ENCODE measurements around the gene GAL3ST3. TPM values are rescaled to one million over a fixed set of nuclear protein-coding genes. Genes with fewer than 3 reads are reported as not detected.
A peak's percentile ranks its signal among the peaks of the same experiment; 100 is the strongest.

The GAL3ST3 gene
- total RNA-seq, 2 donors from 2014 or later: not detected

GRCh38 chr11:66076561-66076960 lies 27.6 kb upstream of the GAL3ST3 start:
- Mint-ChIP-seq H3K27ac (peak overlapping the region; percentile 96), H3K4me1 (peaks cover 59% of the 10 kb centered on the region), H3K4me3 (no peak overlapping the region)

GRCh38 chr11:66075273-66075672 lies 26.3 kb upstream of the GAL3ST3 start:
- H3K4me3 Mint-ChIP-seq: no peak overlapping the region
- DNase-seq (no peak), ATAC-seq (no peak)
- peaks cover 55% of the 10 kb centered on the region for H3K4me1 Mint-ChIP-seq
- H3K27me3 Mint-ChIP-seq: no peaks in the 10 kb centered on the region
- H3K27ac Mint-ChIP-seq: no peak overlapping the region
- peaks cover 10% of the 10 kb centered on the region for H3K36me3 Mint-ChIP-seq (ENCODE audit: low read depth)
- H3K9me3 ChIP-seq (ENCODE audit: control insufficient read depth, low read length, poor library complexity, severe bottlenecking): no peaks in the 10 kb centered on the region

More at GRCh38 chr11:66076561-66076960, 27.6 kb upstream of the GAL3ST3 start:
- no peak for DNase-seq
- Mint-ChIP-seq H3K36me3 (ENCODE audit: low read depth) (peaks cover 8% of the 10 kb centered on the region), H3K27me3 (no peaks in the 10 kb centered on the region)
- H3K9me3 ChIP-seq (ENCODE audit: control insufficient read depth, low read length, poor library complexity, severe bottlenecking): no peaks in the 10 kb centered on the region
- no peak for ATAC-seq

- no peaks in the 10 kb centered on the region for H3K9me3 ChIP-seq (ENCODE audit: control insufficient read depth, low read length, poor library complexity, severe bottlenecking)
- Mint-ChIP-seq H3K27ac (peak overlapping the region; percentile 92), H3K4me3 (no peak overlapping the region), H3K4me1 (peaks cover 49% of the 10 kb centered on the region), H3K36me3 (ENCODE audit: low read depth) (peaks cover 10% of the 10 kb centered on the region), H3K27me3 (no peaks in the 10 kb centered on the region)
- ATAC-seq (no peak), DNase-seq (no peak)
Measured at GRCh38 chr11:66073669-66074068, 24.7 kb upstream of the GAL3ST3 start.

- no peak for ATAC-seq
- H3K27ac Mint-ChIP-seq: peak overlapping the region; percentile 92
- DNase-seq: no peak
- peaks cover 47% of the 10 kb centered on the region for H3K4me1 Mint-ChIP-seq
- peaks cover 8% of the 10 kb centered on the region for H3K36me3 Mint-ChIP-seq (ENCODE audit: low read depth)
- H3K27me3 Mint-ChIP-seq: no peaks in the 10 kb centered on the region
- peak overlapping the region; percentile 96 for H3K4me3 Mint-ChIP-seq
- H3K9me3 ChIP-seq (ENCODE audit: control insufficient read depth, low read length, poor library complexity, severe bottlenecking): no peaks in the 10 kb centered on the region
Measured at GRCh38 chr11:66072518-66072917, 23.6 kb upstream of the GAL3ST3 start.

GRCh38 chr11:66072081-66072480 lies 23.1 kb upstream of the GAL3ST3 start:
- Mint-ChIP-seq H3K27ac (peak overlapping the region; percentile 92), H3K27me3 (no peaks in the 10 kb centered on the region), H3K4me1 (peaks cover 49% of the 10 kb centered on the region), H3K4me3 (peak overlapping the region; percentile 96), H3K36me3 (ENCODE audit: low read depth) (peaks cover 11% of the 10 kb centered on the region)
- ATAC-seq (no peak), DNase-seq (no peak)
- no peaks in the 10 kb centered on the region for H3K9me3 ChIP-seq (ENCODE audit: control insufficient read depth, low read length, poor library complexity, severe bottlenecking)

DNA sequence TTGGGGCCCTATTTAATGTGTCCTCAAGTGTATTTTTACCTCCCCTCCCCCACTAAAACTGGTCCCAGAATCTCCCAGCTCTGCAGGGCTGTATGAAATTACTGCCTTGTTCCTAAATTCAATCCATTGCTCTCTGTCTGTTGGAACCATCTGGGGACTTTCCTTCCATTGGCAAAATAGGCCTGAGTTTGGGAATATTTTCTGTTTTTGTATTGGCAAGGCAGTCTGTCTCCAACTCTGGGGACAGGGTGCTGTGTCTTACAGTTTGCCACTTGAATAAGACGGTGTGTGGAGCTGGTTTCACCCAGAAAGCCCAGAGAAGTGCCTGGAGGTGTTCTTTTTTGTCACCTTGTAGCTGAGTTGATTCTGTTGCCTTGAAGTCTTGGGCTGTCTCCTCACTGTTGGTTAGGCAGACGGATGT lies 22.4 kb upstream of the GAL3ST3 start:
- H3K9me3 ChIP-seq (ENCODE audit: control insufficient read depth, low read length, poor library complexity, severe bottlenecking): no peaks in the 10 kb centered on the region
- Mint-ChIP-seq H3K27ac (peak overlapping the region; percentile 92), H3K27me3 (no peaks in the 10 kb centered on the region), H3K4me1 (peaks cover 52% of the 10 kb centered on the region), H3K36me3 (ENCODE audit: low read depth) (peaks cover 11% of the 10 kb centered on the region), H3K4me3 (peak overlapping the region; percentile 96)
- DNase-seq (no peak), ATAC-seq (no peak)

DNA sequence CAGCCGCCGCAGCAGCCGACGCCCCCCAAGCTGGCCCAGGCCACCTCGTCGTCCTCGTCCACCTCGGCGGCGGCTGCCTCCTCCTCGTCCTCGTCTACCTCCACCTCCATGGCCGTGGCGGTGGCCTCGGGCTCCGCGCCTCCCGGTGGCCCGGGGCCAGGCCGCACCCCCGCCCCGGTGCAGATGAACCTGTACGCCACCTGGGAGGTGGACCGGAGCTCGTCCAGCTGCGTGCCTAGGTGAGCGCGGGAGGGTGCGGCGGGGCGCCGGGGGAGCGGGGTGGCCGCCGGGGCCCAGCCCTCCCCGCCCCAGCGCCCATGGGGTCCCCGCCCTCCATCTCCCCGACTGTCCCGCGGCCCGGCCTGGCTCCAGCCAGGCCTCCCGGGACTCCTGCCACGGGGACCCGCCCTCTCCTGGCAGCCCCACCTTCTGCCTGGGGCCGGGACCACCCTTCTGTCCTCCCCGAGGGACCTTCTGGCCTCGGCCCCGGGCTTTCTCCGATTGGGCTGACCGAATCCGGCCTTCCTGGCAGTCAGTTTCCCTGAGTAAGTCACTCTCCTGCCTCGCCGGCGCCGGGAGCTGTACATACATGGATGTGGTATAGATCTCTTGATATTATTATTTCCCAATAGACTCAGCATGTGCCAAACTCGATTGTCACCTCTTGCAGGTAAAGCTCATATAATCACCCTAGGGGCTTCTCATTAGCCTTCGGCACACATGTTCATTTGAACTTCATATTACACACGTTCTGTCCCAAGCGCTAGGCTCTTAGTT lies 21.8 kb upstream of the GAL3ST3 start:
- peak overlapping the region; percentile 92 for H3K27ac Mint-ChIP-seq
- ATAC-seq (peak; percentile 18), DNase-seq (peak in 2 of 3 donors; percentile 17 to 20)
- H3K4me3 Mint-ChIP-seq: peak overlapping the region; percentile 96
- H3K4me1 Mint-ChIP-seq: peaks cover 54% of the 10 kb centered on the region
- H3K36me3 Mint-ChIP-seq (ENCODE audit: low read depth): peaks cover 8% of the 10 kb centered on the region
- H3K9me3 ChIP-seq (ENCODE audit: control insufficient read depth, low read length, poor library complexity, severe bottlenecking): no peaks in the 10 kb centered on the region
- H3K27me3 Mint-ChIP-seq: no peaks in the 10 kb centered on the region

GRCh38 chr11:66069715-66070603 lies 21.0 kb upstream of the GAL3ST3 start, which contains the start of gene PACS1:
PACS1 (plus strand) TSS chr11:66070272; CDS start chr11:66070487, 215 bp downstream.
- H3K27me3 Mint-ChIP-seq: no peaks in the 10 kb centered on the region

GRCh38 chr11:66068923-66069714 lies 20.2 kb upstream of the GAL3ST3 start:
- Mint-ChIP-seq H3K4me3 (peak overlapping the region; percentile 93), H3K27me3 (no peaks in the 10 kb centered on the region), H3K27ac (peak overlapping the region; percentile 97), H3K36me3 (ENCODE audit: low read depth) (peaks cover 8% of the 10 kb centered on the region), H3K4me1 (peaks cover 48% of the 10 kb centered on the region)
- DNase-seq (no peak), ATAC-seq (peak; percentile 22)
- no peaks in the 10 kb centered on the region for H3K9me3 ChIP-seq (ENCODE audit: control insufficient read depth, low read length, poor library complexity, severe bottlenecking)

More at GRCh38 chr11:66069715-66070603, 21.0 kb upstream of the GAL3ST3 start, which contains the start of gene PACS1:
- Mint-ChIP-seq H3K4me3 (peak within 1 kb of the TSS; percentile 96), H3K36me3 (ENCODE audit: low read depth) (peaks cover 8% of the 10 kb centered on the region), H3K4me1 (peaks cover 51% of the 10 kb centered on the region), H3K27ac (peak within 1 kb of the TSS; percentile 97)
- ATAC-seq (peak; percentile 72), DNase-seq (peak; percentile 64 to 79 (median 79))
- no peaks in the 10 kb centered on the region for H3K9me3 ChIP-seq (ENCODE audit: control insufficient read depth, low read length, poor library complexity, severe bottlenecking)

GRCh38 chr11:66068154-66068821 lies 19.3 kb upstream of the GAL3ST3 start:
- ATAC-seq (peak; percentile 39), DNase-seq (peak; percentile 50 to 71 (median 57))
- H3K27ac Mint-ChIP-seq: peak overlapping the region; percentile 97
- peaks cover 51% of the 10 kb centered on the region for H3K4me1 Mint-ChIP-seq
- peaks cover 14% of the 10 kb centered on the region for H3K36me3 Mint-ChIP-seq (ENCODE audit: low read depth)
- H3K27me3 Mint-ChIP-seq: no peaks in the 10 kb centered on the region
- H3K9me3 ChIP-seq (ENCODE audit: control insufficient read depth, low read length, poor library complexity, severe bottlenecking): no peaks in the 10 kb centered on the region
- peak overlapping the region; percentile 93 for H3K4me3 Mint-ChIP-seq

- H3K4me3 Mint-ChIP-seq: no peak overlapping the region
- peak overlapping the region; percentile 97 for H3K27ac Mint-ChIP-seq
Measured at GRCh38 chr11:66067640-66068039, 18.7 kb upstream of the GAL3ST3 start.

DNA sequence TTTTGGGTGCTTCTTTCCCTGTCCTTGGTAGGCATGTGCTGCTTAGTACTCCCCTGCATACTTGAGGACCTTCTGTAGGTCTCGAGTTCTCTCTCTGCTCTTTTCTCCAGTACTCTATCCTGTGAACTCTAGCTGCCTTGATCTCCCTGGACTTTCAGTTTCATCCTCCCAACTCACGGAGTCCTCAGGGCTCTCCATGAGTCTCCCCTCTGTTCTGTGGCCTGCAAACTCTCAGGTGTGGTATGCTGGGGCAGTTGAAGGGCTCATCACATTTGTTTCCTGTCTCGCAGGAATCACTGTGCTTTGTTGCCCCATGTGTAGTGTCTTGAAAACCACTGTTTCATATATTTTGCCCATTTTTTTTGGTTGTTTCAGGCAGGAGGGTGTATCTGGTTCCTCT lies 17.8 kb upstream of the GAL3ST3 start:
- ATAC-seq (no peak), DNase-seq (no peak)
- no peak overlapping the region for H3K4me3 Mint-ChIP-seq
- peaks cover 17% of the 10 kb centered on the region for H3K36me3 Mint-ChIP-seq (ENCODE audit: low read depth)
- no peaks in the 10 kb centered on the region for H3K9me3 ChIP-seq (ENCODE audit: control insufficient read depth, low read length, poor library complexity, severe bottlenecking)
- no peaks in the 10 kb centered on the region for H3K27me3 Mint-ChIP-seq
- peaks cover 41% of the 10 kb centered on the region for H3K4me1 Mint-ChIP-seq
- peak overlapping the region; percentile 81 for H3K27ac Mint-ChIP-seq

More at GRCh38 chr11:66067640-66068039, 18.7 kb upstream of the GAL3ST3 start:
- peaks cover 15% of the 10 kb centered on the region for H3K36me3 Mint-ChIP-seq (ENCODE audit: low read depth)
- H3K27me3 Mint-ChIP-seq: no peaks in the 10 kb centered on the region
- DNase-seq: no peak
- H3K9me3 ChIP-seq (ENCODE audit: control insufficient read depth, low read length, poor library complexity, severe bottlenecking): no peaks in the 10 kb centered on the region
- ATAC-seq: no peak
- peaks cover 49% of the 10 kb centered on the region for H3K4me1 Mint-ChIP-seq

Measured in T-helper 17 cell (primary cell).